Mammary epithelial cell (primary cell): ENCODE measurements around the gene NR3C2.

ENCODE experiments used
- EZH2 ChIP-seq: IDR thresholded peaks from 2 replicates; pipeline ENCODE4 v1.6.1; 2012; ENCODE audit warnings: low read length, inconsistent platforms, borderline replicate concordance
- TF ChIP-seq, protein P1 (sequence below), 2 donors: IDR thresholded peaks in 1 of 2; conservative IDR thresholded peaks in 1 of 2; 2 replicates each; pipeline ENCODE4 v1.5.1; 2011 to 2012; ENCODE audit warnings: inconsistent platforms in 2 of 2, low read length in 2 of 2, mild to moderate bottlenecking in 2 of 2, control low read depth in 1 of 2, low read depth in 1 of 2; ENCODE audit not compliant: insufficient read depth in 1 of 2; ENCODE audit errors: extremely low read depth in 1 of 2

DNA sequence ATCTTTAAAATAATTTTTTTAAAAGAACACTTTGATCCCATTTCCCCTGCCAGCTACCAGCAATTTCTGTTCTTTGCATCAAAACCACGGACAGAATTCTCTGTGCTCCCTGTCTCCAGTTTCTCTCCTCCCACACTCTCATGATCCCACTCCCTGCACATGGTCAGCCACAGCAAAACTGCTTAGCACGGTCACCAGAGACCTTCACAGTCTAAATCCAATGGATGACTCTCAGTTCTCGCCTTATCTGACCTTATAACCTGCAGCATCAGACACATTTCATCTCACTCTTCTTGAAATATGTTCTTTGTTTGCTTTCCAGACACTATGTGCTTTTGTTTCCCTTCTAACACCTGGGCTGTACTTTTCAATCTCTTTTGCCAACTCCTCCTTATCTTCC, 131.5 kb downstream of the NR3C2 start:
- TF ChIP-seq, protein P1, sequence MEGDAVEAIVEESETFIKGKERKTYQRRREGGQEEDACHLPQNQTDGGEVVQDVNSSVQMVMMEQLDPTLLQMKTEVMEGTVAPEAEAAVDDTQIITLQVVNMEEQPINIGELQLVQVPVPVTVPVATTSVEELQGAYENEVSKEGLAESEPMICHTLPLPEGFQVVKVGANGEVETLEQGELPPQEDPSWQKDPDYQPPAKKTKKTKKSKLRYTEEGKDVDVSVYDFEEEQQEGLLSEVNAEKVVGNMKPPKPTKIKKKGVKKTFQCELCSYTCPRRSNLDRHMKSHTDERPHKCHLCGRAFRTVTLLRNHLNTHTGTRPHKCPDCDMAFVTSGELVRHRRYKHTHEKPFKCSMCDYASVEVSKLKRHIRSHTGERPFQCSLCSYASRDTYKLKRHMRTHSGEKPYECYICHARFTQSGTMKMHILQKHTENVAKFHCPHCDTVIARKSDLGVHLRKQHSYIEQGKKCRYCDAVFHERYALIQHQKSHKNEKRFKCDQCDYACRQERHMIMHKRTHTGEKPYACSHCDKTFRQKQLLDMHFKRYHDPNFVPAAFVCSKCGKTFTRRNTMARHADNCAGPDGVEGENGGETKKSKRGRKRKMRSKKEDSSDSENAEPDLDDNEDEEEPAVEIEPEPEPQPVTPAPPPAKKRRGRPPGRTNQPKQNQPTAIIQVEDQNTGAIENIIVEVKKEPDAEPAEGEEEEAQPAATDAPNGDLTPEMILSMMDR (conservative IDR thresholded peaks at IDR 0.05 in 1 of 2, IDR thresholded peaks at IDR 0.05 in 1 of 2; ENCODE audit: extremely low read depth in 1 of 2, insufficient read depth in 1 of 2, low read depth in 1 of 2, low read length in 2 of 2), result no peak
- TF ChIP-seq EZH2, result no peak
